Measurements from ENCODE around the gene ZNF597.

Gene ZNF597

DNA sequence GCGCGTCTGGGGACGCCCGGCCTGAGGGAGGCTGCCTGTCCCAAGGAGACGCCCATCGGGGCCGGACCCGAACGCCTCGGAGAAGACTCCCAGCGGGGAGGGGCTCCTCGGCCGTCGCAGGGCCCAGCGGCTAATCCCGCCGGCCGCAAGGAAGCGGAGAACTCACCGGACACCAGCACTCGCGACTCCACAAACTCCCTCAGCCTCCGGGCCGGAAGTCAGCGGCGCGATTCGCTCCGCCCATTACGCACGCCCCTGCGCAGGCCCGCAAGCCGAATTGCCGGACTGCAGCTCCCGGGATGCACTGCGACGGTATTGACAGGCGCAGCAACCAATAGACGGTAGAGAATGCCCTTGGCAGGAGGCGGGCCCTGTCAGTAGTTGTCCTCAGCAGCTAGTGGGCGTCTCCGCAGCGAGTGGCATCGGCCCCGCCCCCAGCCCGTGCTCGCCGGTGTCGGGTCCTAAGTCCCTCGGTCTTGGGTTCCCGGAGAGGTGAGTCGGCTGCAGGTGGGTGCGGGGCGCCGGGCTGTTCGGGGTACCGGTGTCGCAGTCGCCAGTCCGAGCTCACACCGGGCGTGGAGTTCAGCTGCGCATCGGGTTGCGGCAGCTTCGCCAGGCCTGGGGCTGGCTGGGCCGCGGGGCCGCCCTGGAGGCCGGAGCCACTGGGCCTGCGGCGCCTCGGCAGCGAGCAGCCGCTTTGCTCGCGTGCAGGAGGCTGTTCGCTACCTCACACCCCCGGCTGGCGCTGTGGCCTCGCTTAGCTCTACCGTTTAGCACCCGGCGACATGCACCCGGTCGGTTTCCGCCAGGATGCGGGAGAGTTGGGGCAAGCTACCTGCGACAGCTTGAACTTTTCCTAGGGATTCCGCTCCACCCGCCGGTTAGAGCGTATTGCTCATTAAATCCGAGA lies 42.3 kb downstream of the ZNF597 start, which contains the start of the genes ZNF174 and ZSCAN32:
Gene ZNF174 (plus strand): TSS at position 437 of the 910 bp plus-strand sequence. CDS start 790 bp downstream, outside the sequence.
Gene ZSCAN32 (minus strand): TSS at position 226 of the 910 bp plus-strand sequence. CDS start 3,447 bp downstream, outside the sequence.
- peak; percentile 99 for ATAC-seq
- TF ChIP-seq ZFP3 (CRISPR knock-in tag; IDR thresholded peaks at IDR 0.05): no peak; the same call in 1 of the 2 replicates
- no peak for TF ChIP-seq ZNF8 (CRISPR knock-in tag; IDR thresholded peaks at IDR 0.05)
- TF ChIP-seq BACH2 (CRISPR knock-in tag; IDR thresholded peaks at IDR 0.05; ENCODE audit: borderline replicate concordance): no peak
- no peak for TF ChIP-seq ZC3H10 (CRISPR knock-in tag; IDR thresholded peaks at IDR 0.05)
- TF ChIP-seq PPARA (CRISPR knock-in tag; IDR thresholded peaks at IDR 0.05; ENCODE audit: borderline replicate concordance): no peak
- TF ChIP-seq, protein P1, sequence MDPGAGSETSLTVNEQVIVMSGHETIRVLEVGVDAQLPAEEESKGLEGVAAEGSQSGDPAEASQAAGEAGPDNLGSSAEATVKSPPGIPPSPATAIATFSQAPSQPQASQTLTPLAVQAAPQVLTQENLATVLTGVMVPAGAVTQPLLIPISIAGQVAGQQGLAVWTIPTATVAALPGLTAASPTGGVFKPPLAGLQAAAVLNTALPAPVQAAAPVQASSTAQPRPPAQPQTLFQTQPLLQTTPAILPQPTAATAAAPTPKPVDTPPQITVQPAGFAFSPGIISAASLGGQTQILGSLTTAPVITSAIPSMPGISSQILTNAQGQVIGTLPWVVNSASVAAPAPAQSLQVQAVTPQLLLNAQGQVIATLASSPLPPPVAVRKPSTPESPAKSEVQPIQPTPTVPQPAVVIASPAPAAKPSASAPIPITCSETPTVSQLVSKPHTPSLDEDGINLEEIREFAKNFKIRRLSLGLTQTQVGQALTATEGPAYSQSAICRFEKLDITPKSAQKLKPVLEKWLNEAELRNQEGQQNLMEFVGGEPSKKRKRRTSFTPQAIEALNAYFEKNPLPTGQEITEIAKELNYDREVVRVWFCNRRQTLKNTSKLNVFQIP (CRISPR knock-in tag; IDR thresholded peaks at IDR 0.05; ENCODE audit: borderline replicate concordance, low read depth): no peak
- TF ChIP-seq, protein P2, sequence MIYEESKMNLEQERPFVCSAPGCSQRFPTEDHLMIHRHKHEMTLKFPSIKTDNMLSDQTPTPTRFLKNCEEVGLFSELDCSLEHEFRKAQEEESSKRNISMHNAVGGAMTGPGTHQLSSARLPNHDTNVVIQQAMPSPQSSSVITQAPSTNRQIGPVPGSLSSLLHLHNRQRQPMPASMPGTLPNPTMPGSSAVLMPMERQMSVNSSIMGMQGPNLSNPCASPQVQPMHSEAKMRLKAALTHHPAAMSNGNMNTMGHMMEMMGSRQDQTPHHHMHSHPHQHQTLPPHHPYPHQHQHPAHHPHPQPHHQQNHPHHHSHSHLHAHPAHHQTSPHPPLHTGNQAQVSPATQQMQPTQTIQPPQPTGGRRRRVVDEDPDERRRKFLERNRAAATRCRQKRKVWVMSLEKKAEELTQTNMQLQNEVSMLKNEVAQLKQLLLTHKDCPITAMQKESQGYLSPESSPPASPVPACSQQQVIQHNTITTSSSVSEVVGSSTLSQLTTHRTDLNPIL (CRISPR knock-in tag; IDR thresholded peaks at IDR 0.05; ENCODE audit: low read depth): no peak
- TF ChIP-seq TCF4 (CRISPR knock-in tag; IDR thresholded peaks at IDR 0.05; ENCODE audit: borderline replicate concordance): no peak

- TF ChIP-seq, protein P3, sequence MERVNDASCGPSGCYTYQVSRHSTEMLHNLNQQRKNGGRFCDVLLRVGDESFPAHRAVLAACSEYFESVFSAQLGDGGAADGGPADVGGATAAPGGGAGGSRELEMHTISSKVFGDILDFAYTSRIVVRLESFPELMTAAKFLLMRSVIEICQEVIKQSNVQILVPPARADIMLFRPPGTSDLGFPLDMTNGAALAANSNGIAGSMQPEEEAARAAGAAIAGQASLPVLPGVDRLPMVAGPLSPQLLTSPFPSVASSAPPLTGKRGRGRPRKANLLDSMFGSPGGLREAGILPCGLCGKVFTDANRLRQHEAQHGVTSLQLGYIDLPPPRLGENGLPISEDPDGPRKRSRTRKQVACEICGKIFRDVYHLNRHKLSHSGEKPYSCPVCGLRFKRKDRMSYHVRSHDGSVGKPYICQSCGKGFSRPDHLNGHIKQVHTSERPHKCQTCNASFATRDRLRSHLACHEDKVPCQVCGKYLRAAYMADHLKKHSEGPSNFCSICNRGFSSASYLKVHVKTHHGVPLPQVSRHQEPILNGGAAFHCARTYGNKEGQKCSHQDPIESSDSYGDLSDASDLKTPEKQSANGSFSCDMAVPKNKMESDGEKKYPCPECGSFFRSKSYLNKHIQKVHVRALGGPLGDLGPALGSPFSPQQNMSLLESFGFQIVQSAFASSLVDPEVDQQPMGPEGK (CRISPR knock-in tag; IDR thresholded peaks at IDR 0.05; ENCODE audit: borderline replicate concordance): no peak
- TF ChIP-seq ARNTL (CRISPR knock-in tag; IDR thresholded peaks at IDR 0.05; ENCODE audit: borderline replicate concordance, low read depth) (no peak), TCF4 (CRISPR knock-in tag; IDR thresholded peaks at IDR 0.05; ENCODE audit: borderline replicate concordance) (no peak), PPARA (CRISPR knock-in tag; IDR thresholded peaks at IDR 0.05; ENCODE audit: borderline replicate concordance) (no peak), SNAI2 (CRISPR knock-in tag; IDR thresholded peaks at IDR 0.05) (no peak), ZNF565 (CRISPR knock-in tag; conservative IDR thresholded peaks at IDR 0.05; ENCODE audit: low read depth) (no peak), ZNF8 (CRISPR knock-in tag; IDR thresholded peaks at IDR 0.05) (no peak), ZNF70 (CRISPR knock-in tag; IDR thresholded peaks at IDR 0.05) (no peak), BACH2 (CRISPR knock-in tag; IDR thresholded peaks at IDR 0.05; ENCODE audit: borderline replicate concordance) (no peak), GLIS3 (CRISPR knock-in tag; IDR thresholded peaks at IDR 0.05) (no peak), RARB (CRISPR knock-in tag; IDR thresholded peaks at IDR 0.05) (no peak), ESRRG (CRISPR knock-in tag; IDR thresholded peaks at IDR 0.05) (no peak), CSDC2 (CRISPR knock-in tag; IDR thresholded peaks at IDR 0.05) (no peak), ZFP30 (CRISPR knock-in tag; IDR thresholded peaks at IDR 0.05) (no peak), ISL1 (CRISPR knock-in tag; IDR thresholded peaks at IDR 0.05) (no peak), ZFP3 (CRISPR knock-in tag; IDR thresholded peaks at IDR 0.05) (no peak)
- TF ChIP-seq, protein P1 (CRISPR knock-in tag; IDR thresholded peaks at IDR 0.05; ENCODE audit: borderline replicate concordance, low read depth): no peak
- TF ChIP-seq, protein P2 (CRISPR knock-in tag; IDR thresholded peaks at IDR 0.05; ENCODE audit: low read depth): no peak
- TF ChIP-seq, protein P4, sequence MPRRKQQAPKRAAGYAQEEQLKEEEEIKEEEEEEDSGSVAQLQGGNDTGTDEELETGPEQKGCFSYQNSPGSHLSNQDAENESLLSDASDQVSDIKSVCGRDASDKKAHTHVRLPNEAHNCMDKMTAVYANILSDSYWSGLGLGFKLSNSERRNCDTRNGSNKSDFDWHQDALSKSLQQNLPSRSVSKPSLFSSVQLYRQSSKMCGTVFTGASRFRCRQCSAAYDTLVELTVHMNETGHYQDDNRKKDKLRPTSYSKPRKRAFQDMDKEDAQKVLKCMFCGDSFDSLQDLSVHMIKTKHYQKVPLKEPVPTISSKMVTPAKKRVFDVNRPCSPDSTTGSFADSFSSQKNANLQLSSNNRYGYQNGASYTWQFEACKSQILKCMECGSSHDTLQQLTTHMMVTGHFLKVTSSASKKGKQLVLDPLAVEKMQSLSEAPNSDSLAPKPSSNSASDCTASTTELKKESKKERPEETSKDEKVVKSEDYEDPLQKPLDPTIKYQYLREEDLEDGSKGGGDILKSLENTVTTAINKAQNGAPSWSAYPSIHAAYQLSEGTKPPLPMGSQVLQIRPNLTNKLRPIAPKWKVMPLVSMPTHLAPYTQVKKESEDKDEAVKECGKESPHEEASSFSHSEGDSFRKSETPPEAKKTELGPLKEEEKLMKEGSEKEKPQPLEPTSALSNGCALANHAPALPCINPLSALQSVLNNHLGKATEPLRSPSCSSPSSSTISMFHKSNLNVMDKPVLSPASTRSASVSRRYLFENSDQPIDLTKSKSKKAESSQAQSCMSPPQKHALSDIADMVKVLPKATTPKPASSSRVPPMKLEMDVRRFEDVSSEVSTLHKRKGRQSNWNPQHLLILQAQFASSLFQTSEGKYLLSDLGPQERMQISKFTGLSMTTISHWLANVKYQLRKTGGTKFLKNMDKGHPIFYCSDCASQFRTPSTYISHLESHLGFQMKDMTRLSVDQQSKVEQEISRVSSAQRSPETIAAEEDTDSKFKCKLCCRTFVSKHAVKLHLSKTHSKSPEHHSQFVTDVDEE (CRISPR knock-in tag; IDR thresholded peaks at IDR 0.05): no peak
- TF ChIP-seq, protein P5, sequence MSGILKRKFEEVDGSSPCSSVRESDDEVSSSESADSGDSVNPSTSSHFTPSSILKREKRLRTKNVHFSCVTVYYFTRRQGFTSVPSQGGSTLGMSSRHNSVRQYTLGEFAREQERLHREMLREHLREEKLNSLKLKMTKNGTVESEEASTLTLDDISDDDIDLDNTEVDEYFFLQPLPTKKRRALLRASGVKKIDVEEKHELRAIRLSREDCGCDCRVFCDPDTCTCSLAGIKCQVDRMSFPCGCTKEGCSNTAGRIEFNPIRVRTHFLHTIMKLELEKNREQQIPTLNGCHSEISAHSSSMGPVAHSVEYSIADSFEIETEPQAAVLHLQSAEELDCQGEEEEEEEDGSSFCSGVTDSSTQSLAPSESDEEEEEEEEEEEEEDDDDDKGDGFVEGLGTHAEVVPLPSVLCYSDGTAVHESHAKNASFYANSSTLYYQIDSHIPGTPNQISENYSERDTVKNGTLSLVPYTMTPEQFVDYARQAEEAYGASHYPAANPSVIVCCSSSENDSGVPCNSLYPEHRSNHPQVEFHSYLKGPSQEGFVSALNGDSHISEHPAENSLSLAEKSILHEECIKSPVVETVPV (CRISPR knock-in tag; IDR thresholded peaks at IDR 0.05): no peak
- ATAC-seq: no peak
Measured at GRCh38 chr16:3400446-3400778, 42.9 kb downstream of the ZNF597 start.

All from SK-N-SH treated with all-trans-retinoic acid at 6 μM for 48 hours (cell line).